NCI-H748 (cell line): Measurements from ENCODE around the gene CADPS2.

Experiments
- DNase-seq: peaks from one replicate; lab custom pipeline; 2025; ENCODE audit not compliant: unreplicated experiment; lab: John Stamatoyannopoulos, UW

Gene CADPS2

GRCh38 chr7:122544463-122544862, 341.8 kb downstream of the CADPS2 start:
- DNase-seq = no peak

DNA sequence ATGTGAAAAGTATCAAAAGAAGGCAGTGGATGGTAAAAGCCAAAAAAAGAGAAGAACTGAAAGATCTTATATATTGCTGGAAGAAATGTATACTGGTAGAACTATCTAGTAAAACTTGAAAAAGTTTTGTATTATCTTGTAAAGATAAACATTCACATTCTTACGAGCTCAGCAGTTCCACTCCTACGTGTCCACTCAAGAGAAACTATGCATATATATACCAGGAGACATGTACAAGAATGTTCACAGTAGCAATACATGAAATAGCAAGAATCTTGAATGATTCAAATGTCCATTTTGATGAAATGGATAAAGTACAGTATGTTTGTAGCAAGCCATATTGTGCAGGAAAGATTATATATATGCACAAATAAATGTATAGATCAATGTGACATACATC, 342.4 kb downstream of the CADPS2 start:
- DNase-seq = no peak

- no peak for DNase-seq
Measured at GRCh38 chr7:122543166-122543565, 343.1 kb downstream of the CADPS2 start.

GRCh38 chr7:122535086-122535485, 351.2 kb downstream of the CADPS2 start:
- no peak for DNase-seq

GRCh38 chr7:122532406-122533269, 353.6 kb downstream of the CADPS2 start:
- DNase-seq = peak; percentile 30

DNA sequence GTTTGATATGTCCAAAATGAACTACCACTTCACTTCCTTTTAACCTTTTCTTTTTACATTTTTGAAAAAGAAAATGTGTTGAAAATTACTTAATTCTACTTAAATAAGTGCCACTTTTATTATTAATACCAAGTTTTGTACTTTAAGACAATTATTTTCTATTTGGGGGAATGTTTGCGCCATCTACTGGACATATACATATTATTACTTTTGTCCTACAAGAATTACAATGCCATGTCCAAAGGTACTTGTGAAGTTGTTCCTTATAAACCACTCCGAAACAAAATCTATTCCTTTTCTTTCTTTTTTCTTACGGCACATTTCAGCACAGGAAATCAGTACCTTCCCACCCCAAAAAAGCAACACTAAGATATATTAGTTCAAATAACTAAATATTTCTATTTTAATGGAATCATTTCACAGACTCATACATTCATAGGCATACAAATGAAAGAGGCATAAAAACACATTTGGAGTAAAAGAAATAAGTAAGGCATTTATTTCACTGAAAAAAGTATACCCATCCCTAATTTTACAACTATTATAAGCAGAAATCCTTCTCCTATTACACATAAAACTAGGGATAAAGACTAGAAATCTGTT, 357.3 kb downstream of the CADPS2 start:
- peak; percentile 66 for DNase-seq

- DNase-seq = no peak
Measured at GRCh38 chr7:122525355-122525754, 360.9 kb downstream of the CADPS2 start.

DNA sequence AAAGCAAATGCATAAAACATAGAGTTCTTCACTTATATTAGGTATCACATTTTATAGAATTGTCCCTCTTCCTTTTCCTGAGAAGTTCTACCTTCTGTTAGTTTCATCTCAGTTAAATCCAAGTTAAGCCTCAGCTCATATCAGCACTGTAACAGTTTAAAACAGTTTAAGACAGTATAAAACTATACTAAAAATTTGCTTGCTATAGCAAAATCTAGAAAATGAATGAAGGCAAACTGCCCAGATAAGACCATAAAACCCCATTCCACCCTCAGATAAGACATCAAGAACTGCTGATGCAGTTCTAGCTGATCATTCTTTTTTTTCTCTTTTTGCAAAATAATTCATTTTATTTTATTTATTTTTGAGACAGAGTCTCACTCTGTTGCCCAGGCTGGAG, 364.5 kb downstream of the CADPS2 start:
- no peak for DNase-seq

GRCh38 chr7:122520971-122521555, 365.2 kb downstream of the CADPS2 start:
- DNase-seq = peak; percentile 80

DNA sequence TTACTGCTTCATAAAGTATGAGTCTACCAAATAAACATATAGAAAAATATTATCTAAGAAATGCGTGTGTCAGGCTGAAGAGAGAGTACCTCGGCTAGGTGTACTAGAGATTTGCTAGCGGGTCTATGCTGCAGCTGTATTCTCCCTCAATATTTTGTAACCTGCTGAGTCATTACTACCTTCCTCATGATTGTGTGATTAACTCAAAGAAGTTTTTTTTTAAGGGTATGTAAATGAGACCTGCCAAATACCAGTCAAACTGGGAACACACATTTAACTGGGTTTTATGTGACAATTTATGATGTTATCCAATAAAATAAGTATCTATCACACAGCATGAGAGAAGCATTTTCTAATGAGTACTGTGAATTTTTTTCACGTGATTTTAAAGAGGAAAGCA, 367.8 kb downstream of the CADPS2 start:
- no peak for DNase-seq

DNA sequence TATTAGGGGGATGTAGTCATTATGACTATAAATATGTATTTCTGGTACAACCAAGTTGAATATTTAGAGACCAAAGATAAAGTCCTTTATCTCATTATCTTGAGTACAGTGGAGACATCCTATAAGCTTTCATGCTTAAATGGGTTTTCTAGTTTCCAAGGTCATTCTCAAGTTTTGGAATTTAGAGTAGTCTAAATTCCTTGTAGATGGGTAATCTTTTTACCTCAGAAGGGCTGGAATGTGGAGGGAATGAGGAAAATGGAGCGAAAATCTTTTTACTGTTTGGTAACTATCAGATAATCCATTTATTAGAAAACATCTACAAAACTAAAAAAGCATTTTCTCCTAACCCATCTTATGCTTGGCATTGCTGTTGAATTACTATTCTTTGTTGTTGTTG, 368.7 kb downstream of the CADPS2 start:
- DNase-seq = no peak

DNA sequence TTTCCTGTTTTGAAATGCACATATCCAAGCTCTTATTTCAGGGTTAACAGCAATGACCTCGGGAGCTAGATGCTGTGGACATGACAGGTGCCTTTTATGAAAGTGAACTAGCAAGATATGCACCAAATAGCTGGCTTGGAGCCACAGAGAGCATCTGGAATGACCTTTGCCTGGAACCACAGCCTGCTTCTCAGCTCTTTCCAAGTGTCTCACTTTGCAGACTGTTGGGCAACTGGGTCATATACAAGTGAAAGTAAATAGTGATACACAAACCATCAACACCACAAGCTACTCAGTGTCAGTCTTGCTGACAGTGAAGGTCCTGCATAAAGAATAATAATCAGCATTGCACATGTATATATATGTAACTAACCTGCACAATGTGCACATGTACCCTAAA, 370.9 kb downstream of the CADPS2 start:
- peak; percentile 68 for DNase-seq

DNA sequence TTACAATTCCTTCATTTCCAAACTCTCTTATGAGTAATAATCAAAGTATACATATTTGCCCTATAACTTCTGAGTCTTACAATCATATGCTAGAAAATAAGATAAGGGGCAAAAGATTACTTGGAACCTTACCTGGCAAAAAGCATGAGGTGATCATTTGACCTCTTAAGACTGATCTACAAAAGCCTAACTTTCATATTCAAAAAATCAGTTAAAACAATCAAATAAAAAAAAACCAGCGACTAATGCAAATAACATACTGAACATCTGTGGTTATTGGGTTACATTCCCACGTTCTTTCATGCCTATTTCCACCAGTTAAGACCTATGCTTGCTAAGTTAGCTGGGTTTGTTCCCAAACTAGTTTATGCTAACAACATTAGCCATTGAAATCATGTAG, 375.0 kb downstream of the CADPS2 start:
- DNase-seq = no peak

- no peak for DNase-seq
Measured at GRCh38 chr7:122507591-122507990, 378.7 kb downstream of the CADPS2 start.

GRCh38 chr7:122492007-122492406, 394.3 kb downstream of the CADPS2 start:
- DNase-seq = no peak

DNA sequence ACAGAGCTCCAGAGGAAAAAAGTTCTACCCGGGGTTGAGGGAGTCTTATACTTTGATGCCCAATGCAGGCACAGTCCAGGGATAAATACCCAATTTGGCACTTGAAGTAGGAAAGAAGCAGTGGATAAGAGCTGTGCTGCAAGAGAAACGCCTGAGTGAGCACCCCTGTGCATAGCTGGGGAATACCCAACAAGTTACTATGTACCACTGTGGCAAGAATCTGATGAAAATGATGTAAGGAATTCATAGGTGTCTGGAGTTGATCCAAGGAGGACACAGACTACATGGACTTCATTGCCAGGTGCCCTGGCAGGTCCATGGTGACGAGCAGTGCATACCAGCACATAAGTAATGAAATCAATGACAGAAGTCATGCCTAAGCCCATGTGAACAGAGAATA, 398.0 kb downstream of the CADPS2 start:
- DNase-seq = no peak

- DNase-seq = no peak
Measured at GRCh38 chr7:122487131-122487530, 399.1 kb downstream of the CADPS2 start.

DNA sequence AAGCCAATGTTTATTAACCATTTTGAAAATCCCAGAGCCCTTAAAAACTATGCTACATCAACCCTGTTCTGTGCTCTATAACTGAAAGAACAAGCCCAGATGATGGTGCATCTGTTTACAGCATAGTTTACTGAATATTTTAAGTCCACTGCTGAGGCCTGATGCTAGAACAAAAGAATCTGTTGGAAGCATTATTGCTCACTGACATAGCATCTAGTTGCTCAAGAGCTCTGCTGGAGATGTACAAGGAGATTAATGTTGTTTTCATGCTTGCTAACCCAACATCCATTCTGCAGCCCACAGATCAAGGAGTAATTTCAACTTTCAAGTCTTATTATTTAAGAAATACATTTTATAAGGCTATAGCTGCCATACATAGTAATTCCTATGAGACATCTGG, 400.4 kb downstream of the CADPS2 start:
- no peak for DNase-seq

- no peak for DNase-seq
Measured at GRCh38 chr7:122482212-122482611, 404.0 kb downstream of the CADPS2 start.

GRCh38 chr7:122470859-122471258, 415.4 kb downstream of the CADPS2 start:
- DNase-seq = no peak

GRCh38 chr7:122468945-122469344, 417.3 kb downstream of the CADPS2 start:
- peak; percentile 61 for DNase-seq
